ENCODE results near the gene MARK1. TPM values are rescaled to one million over a fixed set of nuclear protein-coding genes. Genes with fewer than 3 reads are reported as not detected.
"Not testable (repeated sequence)": the region's sequence is repeated elsewhere in the genome, so short reads cannot be mapped to it uniquely, and the experiment has no call there.

The MARK1 gene
- total RNA-seq, 2 experiments from 2014 or later, result not detected

DNA sequence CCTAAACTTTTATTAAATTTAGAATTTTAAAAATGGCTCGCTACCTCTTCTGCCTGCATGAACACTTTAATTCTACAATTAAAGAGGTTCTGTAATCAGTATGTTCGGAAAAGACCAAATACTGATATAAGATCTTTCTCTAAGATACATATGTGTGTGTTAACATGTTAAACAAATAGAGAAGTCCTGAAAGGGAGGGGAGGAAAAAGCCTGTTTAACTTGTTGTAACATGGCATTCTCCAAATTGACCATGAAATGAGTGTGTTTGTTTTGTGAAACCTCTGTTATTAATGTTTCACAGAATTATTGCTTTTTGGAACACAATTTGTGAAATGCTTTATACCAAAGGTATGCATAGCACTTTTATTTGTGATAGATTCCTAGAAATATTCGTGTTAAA, 77.0 kb downstream of the MARK1 start:
- ChIA-PET POLR2A (no interaction called here), CTCF (no interaction called here)

DNA sequence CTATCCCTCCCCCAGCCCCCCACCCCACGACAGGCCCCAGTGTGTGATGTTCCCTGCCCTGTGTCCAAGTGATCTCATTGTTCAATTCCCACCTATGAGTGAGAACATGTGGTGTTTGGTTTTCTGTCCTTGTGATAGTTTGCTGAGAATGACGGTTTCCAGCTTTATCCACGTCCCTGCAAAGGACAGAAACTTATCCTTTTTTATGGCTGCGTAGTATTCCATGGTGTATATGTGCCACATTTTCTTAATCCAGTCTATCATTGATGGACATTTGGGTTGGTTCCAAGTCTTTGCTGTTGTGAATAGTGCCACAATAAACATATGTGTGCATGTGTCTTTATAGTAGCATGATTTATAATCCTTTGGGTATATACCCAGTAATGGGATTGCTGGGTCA, 77.7 kb downstream of the MARK1 start:
- POLR2A ChIA-PET, CTCF ChIA-PET: not testable (repeated sequence)

DNA sequence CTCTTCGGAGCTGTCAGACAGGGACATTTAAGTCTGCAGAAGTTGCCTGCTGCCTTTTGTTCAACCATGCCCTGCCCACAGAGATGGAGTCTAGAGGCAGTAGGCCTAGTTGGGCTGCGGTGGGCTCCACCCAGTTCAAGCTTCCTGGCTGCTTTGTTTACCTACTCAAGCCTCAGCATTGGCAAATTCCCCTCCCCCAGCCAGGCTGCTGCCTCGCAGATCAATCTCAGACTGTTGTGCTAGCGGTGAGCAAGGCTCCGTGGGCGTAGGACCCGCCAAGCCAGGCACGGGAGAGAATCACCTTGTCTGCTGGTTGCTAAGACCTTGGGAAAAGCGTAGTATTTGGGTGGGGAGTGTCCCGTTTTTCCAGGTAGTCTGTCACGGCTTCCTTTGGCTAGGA, 83.2 kb downstream of the MARK1 start:
- POLR2A ChIA-PET, CTCF ChIA-PET: not testable (repeated sequence)

DNA sequence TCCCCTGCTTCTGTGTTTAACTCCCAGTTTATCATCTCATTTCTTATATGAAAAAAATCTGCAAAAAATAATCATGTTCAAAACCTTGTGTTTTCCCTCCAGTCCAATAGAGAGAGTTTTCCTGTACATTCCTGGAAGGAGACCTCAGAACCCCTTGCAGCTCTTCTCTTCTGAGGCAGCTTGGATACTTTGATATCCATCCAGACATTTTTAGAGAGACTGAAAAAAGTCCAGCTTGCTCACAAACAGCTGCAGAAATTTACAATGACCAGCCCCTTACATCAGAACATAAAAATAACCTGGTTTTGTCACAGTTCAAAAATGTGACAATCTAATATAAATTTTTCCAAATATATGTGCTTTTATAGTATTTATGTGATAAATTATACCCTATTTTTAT, 88.9 kb downstream of the MARK1 start:
- POLR2A ChIA-PET, result no interaction called here
- CTCF ChIA-PET, result no interaction called here

DNA sequence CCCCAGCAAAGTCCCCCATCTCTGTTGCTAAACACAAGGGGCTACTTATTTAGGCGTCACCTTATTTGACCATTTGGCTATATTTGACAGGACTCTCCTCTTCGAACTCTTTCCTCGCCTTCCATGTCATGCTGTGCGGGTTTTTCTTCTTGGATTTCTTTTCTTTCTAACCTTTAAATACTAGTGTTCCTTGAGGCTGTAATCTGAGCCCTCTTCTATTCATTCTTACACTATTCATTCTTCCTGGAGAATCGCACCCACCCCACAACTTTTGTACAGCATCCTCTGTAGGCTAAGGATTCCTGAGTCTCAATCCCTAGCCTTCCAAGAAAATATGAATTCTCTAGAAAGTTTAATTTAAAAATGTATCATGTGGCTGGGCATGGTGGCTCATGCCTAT, 100.5 kb downstream of the MARK1 start:
- ChIA-PET CTCF (no interaction called here), POLR2A (no interaction called here)

DNA sequence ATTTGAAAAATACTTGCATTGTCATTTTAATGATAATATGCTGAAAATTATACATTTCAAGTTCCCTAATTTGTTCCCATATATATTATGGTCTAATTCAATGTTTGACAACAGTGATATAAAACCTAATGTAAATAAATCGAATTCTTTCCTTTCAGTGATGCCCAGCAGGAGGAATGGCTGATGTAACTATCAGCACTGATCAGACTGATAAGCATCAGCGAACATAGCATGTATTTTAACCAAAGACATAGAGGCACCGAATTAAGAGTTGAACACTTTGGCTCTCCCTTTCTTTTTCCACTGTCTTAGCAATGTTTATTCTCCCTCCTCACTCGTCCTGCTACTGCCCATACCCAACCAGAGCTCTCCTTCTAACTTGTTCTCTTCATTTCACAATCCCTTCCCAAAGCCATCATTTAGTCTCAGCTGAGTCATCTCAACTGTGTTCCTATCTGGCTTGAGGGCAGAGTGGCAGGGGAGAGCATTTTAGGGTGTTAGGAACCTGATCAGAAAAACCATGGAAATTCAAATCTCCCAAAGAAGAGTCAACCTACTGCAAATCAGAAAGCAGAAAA, 103.4 kb downstream of the MARK1 start:
- POLR2A ChIA-PET, result no interaction called here
- CTCF ChIA-PET, result no interaction called here

DNA sequence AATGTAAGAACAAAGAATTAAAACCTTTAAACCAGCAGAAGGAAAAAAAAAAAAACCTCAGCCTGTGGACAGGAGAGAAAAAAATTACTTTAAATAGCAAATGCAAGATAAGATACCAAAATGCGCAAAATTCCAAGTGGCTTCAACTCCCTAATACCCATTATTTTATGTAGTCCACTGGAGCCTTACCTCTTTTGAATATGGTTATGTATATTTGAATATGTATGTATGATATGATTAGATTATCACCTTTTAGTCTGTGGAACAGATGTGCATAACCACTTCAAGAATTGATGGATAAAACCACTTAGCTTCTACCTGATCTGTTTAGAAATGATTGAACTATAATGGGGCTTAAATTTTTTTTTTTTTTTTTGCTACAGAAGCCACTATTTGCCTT, 109.8 kb downstream of the MARK1 start:
- CTCF ChIA-PET, result interaction anchor here (1.2 kb wide), 1 partner anchor 342 kb away, joined by 3 read pairs; no protein-coding TSS in a partner anchor

DNA sequence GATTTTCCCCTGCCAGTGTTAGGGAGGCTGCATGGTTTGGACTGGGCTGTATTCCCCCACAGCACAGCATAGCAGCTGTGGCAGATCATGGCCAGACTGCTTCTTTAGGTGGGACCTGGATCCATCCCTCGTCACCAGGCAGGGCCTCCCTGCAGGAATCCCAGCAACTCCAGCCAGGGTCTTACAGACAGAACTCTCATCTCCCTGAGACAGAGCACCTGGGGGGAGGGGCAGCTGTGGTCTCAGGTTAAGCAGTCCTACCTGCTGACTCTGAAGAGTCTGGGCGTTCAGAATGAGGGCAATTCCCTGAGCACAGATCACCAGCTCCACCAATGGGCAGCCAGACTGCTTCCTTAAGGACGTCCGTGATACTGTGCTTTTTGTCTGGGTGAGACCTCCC, 114.3 kb downstream of the MARK1 start:
- ChIA-PET CTCF (no interaction called here), POLR2A (no interaction called here)

More for the DNA sequence above, 109.8 kb downstream of the MARK1 start:
- POLR2A ChIA-PET, result no interaction called here

DNA sequence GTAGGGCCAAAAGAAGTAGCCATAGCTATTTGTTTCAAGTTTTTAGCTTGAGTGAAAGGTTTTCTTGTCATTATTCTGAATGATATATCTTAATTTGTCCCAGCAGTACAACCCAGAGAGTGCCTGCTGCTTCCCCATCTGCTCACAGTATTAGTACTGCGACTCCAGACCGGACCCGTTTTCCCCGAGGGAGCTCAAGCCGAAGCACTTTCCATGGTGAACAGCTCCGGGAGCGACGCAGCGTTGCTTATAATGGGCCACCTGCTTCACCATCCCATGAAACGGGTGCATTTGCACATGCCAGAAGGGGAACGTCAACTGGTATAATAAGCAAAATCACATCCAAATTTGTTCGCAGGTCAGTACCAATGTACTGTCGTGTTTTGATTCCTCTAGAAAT, 125.1 kb downstream of the MARK1 start:
- POLR2A ChIA-PET, result no interaction called here
- CTCF ChIA-PET, result no interaction called here

DNA sequence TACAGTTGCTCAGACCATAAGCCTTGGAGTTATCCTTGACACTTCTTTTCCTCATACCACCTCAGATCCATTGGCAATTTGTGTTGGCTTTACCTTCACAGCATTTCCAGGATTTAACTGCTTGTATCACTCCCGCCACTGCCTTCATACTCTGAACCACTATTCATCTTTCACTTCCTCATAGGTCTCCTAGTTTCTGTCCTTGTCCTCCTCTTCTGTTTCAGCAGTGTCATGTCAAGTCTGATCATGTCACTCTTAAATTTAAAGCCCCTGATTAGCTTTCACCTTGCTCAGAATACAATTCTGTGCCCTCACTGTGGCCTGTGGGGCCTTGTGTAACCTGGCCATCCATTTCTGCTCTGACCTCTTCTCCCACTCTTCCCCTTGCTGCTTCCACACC, 127.6 kb downstream of the MARK1 start:
- POLR2A ChIA-PET, result no interaction called here
- CTCF ChIA-PET, result no interaction called here

DNA sequence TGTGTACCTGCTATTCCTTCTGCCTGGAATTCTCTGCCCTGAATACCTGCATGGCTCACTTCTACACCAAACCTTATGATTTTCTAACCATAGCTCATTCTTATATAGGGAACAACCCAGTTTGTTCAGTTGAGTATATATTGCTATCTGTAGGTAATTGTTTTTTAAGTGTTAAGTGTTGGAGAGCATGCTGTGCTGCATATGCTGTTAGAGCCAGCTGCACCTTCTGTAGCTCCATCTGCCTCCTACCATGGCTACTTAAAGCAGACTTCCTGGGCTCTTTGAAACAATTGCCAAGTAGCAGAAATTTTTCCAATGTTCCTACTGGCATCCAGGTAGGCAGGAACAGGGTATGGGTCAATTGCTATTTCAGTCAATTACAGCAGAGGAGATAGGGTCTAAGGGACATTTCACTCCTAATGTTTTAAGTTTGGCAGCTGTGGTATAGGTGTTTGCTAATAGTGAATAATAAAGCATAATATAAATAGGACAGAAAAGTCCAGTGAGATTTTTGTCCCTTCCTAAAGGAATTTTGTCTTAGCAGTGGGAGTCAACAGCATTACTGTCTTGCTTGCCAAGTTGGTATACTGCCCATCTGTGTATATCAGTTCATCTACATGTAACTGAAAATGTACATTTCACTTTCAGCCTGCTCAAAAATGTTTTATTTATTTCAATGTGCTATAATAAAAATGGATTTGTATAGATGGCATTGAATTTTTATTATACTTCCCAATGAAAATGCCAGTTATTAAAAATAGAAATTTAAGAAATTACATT, 128.2 kb downstream of the MARK1 start:
- CTCF ChIA-PET, result no interaction called here
- POLR2A ChIA-PET, result no interaction called here

DNA sequence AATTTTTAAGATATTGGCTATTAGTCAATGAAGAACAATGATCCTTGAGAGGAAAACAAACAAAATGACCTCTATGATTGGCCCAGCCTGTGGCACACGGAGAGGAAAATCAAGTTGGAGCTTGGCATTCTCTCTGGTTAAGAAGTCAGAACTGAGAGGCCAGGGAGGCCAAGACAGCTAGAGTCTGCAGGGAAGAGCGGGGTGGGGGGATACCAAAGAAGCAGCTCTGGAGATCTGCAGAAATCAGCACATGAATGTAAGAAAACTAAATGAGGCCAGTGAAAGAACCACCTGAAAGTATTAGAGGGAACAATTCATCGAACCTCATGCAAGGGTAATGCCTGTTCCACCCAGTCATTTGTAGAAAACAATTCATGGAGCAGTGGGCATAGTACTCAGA, 138.4 kb downstream of the MARK1 start:
- POLR2A ChIA-PET, result no interaction called here

DNA sequence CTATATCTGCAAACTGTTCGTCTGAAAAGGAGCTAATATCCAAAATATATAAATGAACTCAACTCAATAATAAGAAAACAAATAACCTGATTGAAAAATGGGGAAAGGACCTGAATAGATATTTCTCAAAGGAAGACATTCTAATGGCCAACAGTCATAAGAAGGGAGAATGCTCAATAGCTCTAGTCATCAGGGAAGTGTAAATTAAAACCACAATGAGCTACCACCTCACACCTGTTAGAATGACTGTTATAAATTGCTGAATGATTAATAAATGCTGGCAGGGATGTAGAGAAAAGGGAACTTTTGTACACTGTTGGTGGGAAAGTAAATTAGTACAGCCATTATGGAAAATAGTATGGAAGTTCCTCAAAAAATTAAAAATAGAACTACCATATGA, 141.1 kb downstream of the MARK1 start:
- POLR2A ChIA-PET, result no interaction called here

More for the DNA sequence above, 138.4 kb downstream of the MARK1 start:
- CTCF ChIA-PET, result no interaction called here

DNA sequence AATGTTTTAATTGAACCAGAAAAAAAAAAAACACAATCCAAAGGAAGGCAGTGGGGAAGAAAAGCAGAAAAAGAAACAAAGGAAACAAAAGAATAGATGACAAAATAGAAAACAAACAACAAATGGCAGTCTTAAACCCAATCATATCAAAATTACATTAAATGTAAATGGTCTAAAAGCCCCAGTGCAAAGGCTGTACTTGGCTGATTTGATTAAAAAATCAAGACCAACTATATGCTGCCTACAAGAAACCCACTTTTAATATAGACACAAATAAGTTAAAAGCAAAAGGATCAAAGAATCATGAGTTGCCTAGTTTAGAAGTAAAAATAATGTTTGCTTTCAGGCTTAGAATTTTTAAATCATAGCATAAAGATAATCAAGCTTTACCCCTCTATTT, 142.4 kb downstream of the MARK1 start:
- ChIA-PET POLR2A (no interaction called here), CTCF (no interaction called here)

More for the DNA sequence above, 141.1 kb downstream of the MARK1 start:
- CTCF ChIA-PET, result no interaction called here

DNA sequence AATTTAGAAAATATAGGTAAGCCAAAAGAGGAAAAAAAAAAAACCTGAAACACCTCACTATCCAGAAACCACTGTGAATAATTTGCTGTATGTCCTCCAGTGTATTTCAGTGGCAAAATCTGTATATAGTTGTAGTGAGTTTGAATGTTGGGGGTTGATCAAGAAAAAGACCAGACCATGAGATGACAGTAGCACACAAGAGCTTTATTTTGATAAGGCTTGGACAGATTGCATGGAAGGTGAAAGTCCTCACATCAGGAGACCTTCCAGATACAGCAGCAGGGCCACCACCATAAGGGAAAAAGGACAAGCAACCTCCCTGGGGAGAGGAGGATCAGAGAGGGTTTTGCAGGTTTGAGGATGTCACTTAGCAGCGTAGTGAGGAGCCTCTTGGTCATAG, 146.0 kb downstream of the MARK1 start:
- POLR2A ChIA-PET, result no interaction called here
- CTCF ChIA-PET, result no interaction called here

DNA sequence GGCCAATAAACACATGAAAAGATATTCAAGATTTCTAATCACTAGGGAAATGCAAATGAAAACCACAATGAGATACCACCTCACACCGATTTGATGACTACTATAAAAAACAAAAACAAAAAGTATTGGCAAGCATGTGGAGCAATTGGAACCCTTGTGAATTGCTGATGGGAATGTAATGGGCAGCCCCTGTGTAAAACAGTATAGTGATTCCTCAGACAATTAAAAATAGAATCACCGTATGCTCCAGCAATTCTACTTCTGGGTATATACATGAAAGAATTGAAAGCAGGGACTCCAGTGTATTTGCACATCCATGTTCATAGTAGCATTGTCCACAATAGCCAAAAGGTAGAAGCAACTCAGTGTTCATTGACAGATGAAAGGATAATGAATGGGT, 149.3 kb downstream of the MARK1 start:
- POLR2A ChIA-PET, result no interaction called here
- CTCF ChIA-PET, result no interaction called here

DNA sequence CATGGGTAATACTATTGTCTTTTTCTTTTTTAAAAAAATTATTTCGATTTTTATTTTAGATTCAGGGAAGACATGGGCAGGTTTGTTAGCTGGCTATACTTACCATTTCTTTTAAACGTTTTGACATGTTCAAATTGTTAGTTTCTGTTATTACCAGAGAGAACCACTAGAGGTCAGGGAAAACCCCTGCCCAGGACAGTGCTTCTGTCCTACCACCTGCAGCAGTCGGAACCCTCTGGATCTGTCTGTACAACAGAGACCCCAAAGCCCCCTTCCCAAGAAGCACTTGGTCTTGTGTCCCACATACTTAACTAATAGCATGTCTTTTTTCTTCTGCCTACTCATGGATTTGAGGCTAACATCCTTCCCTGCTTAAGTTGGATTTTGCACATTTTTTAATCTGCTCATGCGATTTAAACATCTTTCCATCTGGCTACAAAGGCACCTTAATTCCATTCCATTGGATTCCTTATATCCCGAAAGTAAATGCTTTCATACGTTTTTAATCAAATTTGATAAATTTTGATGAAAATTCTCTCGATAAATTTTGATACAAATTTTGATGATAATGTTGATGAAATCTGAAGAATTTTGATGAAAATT, 152.2 kb downstream of the MARK1 start:
- POLR2A ChIA-PET, result no interaction called here
- CTCF ChIA-PET, result interaction anchor here (1.2 kb wide), 1 partner anchor 53 kb away, joined by 4 read pairs; no protein-coding TSS in a partner anchor

DNA sequence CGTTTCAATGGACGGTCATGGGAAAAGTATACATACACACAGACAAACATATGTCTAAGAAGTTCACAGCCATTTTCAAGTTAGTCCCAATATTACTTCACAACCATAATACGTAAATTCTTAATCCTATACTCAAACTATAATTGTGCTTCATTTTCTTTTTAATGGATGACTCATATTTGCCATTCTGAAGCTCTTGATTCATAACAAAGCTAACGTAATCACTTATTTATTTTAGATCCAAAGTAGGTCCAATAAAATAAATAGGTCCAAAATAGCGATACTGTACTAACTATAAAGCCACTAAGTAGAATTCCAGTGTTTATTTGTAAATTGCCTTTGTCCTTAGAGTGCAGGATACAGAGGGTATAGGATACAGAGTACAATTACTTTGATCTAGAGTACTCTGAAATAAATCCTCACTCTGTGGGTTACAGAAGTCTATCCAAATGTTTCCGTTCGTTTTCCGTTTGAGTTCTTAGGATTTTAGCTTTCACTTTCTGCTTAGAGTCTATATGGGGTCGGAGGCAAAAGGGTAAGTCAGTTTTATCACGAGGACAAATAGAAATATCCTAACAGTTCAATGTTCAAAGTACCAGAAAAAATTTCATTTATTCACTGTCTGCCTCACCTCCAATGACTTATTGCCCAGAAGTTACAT, 153.4 kb downstream of the MARK1 start:
- CTCF ChIA-PET, result interaction anchor here (0.7 kb wide), 1 partner anchor 53 kb away, joined by 3 read pairs; no protein-coding TSS in a partner anchor

DNA sequence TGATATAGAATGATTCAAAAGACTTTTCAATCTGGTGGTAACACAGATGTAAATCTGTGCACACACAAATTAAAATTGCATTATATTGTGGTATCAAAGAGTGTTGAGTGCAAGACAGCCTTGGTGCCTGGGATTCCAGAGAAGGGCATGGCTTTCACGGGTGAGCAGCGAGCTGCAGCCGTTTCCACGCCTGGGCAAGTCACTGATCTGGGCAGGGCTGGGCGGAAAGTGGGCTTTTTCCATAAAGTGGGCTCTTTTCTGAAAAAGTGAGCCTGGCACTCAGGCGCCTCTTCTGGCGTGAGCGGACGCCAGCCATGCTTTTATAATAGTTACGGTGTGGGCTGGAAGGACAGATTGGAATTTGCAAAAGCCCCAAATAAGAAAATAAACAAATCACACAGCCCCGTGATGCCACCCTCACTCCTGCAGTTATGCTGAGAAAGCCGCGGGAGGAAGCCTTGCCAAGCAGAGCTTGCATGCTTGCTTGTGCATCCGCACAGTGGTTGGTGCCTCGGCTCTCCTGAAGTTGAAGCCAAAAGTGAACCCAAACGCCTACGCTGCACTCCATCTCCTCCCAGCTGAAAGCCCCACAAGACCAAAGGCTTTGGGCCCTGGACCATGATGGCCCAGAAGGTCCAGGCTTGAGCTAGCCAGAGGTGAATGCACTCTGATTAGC, 155.1 kb downstream of the MARK1 start:
- ChIA-PET POLR2A (no interaction called here), CTCF (no interaction called here)

More for the DNA sequence above, 153.4 kb downstream of the MARK1 start:
- POLR2A ChIA-PET, result no interaction called here

DNA sequence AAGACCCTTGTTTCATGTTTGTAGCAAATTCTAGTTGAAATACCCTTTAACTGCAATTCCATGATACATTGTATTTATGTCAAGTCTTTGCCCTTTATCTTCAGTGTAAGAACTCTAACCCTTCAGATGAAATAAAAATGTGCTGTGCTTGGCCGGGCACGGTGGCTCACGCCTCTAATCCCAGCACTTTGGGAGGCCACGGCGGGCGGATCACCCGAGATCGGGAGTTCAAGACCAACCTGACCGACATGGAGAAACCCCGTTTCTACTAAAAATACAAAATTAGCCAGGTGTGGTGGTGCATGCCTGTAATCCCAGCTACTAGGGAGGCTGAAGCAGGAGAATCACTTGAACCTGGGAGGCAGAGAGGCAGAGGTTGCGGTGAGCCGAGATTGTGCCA, 155.8 kb downstream of the MARK1 start:
- CTCF ChIA-PET, POLR2A ChIA-PET: not testable (repeated sequence)

DNA sequence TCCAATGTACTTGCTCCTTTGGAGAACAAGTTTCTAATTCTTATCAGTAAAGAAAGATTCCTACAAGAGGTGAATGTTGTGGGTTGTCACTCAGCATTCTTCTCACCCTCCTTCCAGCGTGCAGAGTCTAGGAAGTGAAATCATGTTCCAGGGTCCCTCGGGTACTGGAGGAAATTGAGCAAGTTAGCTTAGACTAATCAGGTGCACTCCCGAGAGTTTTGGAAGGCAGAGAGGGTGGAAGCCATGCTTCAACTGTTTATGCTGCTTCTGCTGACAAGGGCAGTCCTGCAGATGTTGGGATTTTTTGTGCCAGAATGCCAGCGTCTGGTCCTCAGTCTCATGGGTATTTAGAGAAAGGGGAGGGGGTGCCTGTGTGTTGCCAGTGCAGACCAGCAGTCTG, 157.0 kb downstream of the MARK1 start:
- POLR2A ChIA-PET, result no interaction called here
- CTCF ChIA-PET, result no interaction called here

Measured in activated CD8-positive, alpha-beta memory T cell treated with anti-CD3 and anti-CD28 coated beads for 36 hours (primary cell).